Measurements from ENCODE around the gene MTUS2. TPM values are rescaled to one million over a fixed set of nuclear protein-coding genes. Genes with fewer than 3 reads are reported as not detected.

Gene MTUS2
- polyA plus RNA-seq, 10 donors = 16.9 to 35.5 (median 25.8) TPM

- no peak for DNase-seq
Observed at GRCh38 chr13:29543230-29544215, 723.4 kb downstream of the MTUS2 start.

DNA sequence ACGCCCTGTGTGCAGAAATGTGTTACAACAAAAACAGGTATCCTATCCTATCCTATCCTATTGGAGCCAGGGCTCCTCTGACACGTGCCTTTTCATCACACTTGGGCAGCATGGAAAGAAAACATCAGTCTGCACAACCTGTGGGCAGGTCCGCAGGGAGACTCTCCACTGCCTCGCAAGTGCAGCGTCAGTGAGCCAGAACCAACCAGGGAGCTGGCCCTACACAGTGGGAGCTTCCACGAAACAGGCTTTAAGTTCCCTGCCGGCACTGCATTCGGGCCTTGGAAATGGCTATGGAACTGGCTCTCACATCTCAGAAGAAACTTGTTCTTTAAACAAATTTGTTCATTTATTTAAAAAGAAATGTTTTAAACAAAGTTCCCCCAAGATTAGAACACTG, 725.8 kb downstream of the MTUS2 start:
- no peak for DNase-seq

GRCh38 chr13:29546662-29547061, 726.5 kb downstream of the MTUS2 start:
- no peak for DNase-seq

DNA sequence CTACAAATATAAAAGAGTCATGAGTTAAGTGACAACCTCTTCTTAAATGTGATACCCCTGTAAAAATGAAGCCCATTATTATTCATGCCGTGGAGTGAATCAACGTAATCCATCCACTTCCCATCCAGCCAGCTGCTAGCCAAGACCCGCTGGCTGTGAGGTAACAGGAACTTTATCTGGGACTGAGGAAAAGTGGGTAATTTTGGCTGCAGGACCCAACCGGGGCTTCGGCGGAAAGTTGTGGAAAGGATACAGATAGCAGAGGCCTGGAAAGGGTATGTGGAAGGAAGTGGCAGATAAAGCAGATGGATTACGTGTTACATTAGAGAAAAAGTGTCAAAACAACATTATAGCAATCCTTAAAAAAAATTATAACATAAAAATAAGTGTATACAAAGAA, 727.0 kb downstream of the MTUS2 start:
- no peak for DNase-seq

DNA sequence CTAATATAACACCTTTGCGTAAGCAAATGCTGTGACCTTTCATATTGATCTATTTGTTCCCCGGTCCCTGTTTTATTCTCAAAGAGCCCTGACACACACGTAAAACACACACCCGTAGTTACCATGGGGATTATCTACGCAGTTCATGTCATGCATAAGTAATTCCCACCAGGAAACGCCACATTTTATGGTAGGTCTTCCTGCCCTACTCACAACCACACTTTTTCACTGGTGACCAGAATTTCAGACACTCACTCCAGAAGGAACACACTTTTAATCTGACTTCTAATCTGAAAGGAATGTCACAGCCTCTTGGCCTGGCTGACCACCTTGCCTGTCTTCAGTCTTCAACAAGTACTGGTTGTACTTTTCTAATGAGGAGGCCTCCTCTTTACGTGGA, 728.6 kb downstream of the MTUS2 start:
- no peak for DNase-seq

GRCh38 chr13:29550430-29550988, 730.4 kb downstream of the MTUS2 start:
- DNase-seq = peak in 1 of 3 donors; percentile 53

DNA sequence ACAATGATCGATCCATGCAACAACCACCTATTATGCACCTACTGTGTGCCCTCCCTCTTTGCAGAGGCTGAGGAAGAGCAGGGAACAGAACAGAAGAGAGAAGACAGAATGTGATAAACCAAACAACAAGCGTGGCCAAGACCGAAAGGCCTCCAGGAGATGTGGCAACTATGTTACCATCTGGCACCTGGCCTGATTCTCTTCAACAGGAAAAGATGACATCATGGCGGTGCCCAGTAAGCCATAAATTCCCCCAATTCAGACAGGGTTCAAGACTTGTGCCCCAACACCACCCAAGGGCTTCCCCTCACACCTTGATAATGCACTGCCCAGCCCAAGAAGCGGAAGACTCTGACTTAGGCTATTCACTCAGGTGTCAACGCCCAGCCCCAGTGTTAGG, 731.1 kb downstream of the MTUS2 start:
- no peak for DNase-seq

Other genes starting within 250 kb of the MTUS2 start
- gene POMP, start 161.2 kb upstream of the MTUS2 start, polyA plus RNA-seq (ENCODE audit: insufficient read length in 10 of 10) = 10 to 100 TPM; 66.3 to 78.9 (median 71.3) TPM
- gene SLC46A3, start 101.4 kb upstream of the MTUS2 start, polyA plus RNA-seq (ENCODE audit: insufficient read length in 10 of 10) = 1 to 10 TPM in 9 of 10 donors, under 1 TPM in 1; 0.79 to 1.9 (median 1.5) TPM